A204.1 (cell line): ENCODE data around the gene ASCC3.

Source experiments
- FAIRE-seq: peaks from 2 replicates; lab custom pipeline; 2012; peaks lifted over from hg19 to GRCh38; lab: Jason Lieb, UNC

Gene ASCC3

DNA sequence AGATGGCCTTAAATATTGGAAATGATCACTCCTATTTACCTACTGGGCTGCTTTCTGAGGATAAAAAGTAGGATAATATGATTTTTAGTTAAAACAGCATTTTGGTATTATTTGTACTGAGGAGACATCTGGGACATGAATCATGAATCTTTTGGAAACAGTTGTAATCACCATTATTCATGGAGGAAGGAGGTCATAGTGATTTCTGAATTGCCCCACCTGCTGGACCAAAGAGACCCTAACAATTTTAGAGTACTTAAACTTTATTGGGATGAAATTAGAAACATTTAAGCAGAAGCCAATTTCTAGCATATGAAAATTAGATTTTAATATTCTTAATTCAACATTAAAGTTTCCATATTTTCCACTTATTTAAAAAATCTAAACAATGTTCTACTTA lies 308.0 kb downstream of the ASCC3 start:
- peak; percentile 65 for FAIRE-seq

DNA sequence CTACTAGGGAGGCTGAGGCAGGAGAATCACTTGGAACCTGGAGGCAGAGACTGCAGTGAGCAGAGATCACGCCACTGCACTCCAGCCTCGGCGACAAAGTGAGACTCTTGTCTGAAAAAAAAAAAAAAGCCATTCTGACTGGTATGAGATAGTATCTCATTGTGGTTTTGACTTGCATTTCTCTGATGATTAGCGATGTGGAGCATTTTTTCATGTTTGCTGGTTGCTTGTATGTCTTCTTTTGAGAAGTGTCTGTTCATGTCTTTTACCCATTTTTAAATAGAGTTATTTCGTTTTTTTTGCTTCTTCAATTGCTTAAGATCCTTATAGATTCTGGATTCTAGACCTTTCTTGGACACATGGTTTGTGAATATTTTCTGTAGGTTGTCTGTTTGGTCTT lies 312.9 kb downstream of the ASCC3 start:
- no peak for FAIRE-seq

DNA sequence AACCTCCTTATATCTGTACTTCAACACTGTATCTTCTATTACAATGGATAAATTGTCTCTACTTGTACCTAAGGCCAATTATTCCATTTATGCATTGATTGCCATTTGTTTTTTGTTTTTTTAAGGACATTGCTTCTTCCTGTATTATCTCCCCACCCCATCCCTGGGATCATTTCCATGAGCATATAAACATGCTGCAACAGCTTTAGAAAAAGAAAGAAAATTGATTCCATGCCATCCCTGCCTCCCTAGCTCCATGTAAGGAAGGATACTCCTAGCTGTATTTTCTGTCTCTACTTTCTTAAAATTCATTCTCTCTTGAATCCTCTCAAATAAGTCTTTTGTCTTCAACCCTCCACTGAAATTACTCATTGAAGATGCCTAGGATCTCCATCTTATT lies 314.6 kb downstream of the ASCC3 start:
- FAIRE-seq: no peak

DNA sequence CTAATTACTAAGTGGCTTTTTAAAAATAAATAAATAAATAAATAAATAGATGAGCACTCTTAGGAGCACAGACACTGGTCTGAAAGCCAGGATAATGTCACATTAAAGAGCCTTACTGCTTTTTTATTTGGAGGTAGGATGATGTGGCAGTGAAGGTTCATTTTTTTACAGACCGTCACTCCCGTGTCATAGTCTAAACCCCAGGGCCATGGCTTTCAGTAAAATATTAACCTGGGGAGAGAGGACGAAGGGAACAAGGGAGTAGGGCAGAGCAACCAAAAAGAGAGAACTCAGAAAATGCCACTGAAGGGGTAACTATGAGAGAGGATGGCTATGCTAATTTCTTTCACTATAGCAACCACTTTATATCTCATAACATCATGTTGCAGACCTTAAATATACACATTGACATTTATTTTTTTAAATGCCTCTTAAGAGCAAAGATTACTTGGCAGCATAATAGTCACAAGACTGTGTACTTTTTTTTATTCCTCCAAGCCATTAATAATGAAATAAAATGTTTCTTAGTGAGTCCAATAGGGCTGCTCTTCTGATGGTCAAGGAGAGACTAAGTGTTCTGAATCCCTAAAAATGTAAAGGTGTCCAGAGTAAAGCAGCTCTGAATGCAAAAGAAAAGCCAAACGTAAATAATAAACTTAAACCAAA lies 315.6 kb downstream of the ASCC3 start:
- FAIRE-seq: no peak

DNA sequence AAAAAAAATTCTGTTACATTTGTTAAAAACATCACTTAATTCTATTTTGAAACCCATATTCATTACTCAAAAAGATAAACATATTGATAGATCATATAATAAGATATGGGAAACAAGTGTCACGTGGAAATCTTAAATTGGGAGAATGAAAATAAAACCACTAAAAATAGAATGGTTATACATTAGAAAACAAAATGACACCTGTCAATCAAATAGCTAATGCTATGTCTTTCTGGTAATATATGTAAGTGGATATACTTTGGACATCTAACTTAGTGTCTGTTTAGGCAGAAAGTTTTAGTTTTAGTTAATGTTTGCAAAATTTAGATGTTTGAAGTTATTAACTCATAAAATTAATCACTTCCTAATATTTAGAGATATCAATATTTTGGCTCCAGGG lies 321.3 kb downstream of the ASCC3 start:
- FAIRE-seq: peak; percentile 14

DNA sequence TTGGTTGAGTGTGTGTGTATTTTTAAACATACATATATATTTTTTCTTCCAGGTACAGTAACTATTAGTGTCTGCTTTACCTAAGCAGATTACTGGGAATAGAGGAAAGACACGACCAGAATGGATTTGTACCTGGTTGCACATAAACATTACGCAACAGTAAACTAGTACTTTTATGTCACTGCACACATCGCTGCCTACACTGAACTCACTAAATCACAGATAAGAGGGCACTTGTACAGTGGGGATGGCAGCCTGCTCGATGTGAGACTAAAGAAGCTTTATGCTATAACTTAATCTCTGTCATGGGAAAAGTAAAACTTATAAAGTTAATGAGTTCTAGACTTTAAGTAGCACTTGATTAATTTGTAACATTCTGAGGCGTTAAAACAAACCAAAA lies 326.9 kb downstream of the ASCC3 start:
- no peak for FAIRE-seq

DNA sequence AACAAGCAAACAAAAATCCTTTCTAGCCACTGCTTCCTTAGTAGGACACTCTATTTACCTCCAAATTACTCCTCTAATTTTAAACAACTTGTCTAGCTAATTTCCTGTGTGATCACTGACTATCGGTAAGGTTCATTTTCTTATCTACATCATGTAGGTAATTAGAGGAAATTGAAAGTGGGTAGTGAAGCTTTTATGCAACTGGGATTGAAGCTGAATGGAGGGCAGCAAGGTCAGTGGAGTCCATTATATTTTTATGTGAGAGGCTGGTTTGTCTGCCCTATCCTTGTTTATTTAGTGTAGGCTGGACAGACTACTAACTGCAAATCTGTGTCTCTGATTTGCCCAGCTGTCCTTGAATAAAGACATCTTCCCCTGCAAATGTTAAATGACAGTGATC lies 327.9 kb downstream of the ASCC3 start:
- no peak for FAIRE-seq

DNA sequence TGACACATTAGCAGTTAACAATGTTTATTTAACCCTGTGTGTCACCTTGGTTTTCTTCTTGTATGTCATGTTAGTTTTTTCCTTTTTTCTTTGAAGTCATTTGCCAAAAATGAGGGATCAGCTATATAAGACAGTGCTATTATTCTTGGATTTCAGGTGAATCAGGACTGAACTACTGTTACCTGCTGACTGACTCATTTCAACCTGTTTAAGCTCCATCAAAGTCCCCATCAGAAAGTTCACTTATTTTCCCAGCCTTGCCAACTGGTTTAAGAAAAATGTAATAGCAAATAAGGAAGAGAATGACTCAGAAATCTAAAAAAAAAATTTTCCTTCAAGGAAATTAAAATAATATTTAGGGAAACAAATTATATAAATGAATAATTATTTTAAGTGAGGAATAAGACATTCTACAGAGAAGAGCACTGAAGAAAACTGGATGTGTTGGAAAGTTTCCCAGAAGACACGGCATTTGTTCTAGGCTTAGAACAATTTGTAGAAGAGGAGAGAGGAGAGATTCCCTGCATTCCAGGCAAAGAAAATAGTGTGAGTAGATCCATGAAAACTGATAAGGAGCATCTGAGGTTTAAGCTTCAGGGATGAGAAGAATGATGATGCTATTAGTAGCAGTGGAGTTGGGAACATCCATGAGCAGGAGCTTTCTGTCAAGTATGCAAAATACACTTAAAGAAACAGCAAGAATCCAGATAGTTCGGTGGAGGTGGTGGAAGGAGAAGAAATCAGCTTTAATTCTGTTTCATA lies 331.5 kb downstream of the ASCC3 start:
- no peak for FAIRE-seq

DNA sequence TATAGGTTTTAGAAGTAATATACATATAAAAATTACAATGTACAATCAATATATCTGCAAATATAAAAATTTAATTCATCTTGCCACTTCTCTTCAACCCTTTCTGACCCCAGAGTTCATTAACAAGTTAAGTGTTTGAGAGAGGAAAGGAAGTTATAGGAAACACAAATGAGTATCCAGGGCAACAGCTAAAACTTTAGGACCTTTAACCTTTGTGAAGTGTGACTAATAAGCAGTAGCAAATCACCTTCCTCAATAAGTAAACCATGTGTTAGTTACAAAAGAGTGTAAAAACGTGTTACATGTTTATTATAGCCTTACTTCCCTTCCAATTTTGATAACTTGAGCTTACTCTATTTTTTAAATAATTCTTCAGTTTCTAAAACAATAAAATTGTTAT lies 343.0 kb downstream of the ASCC3 start:
- FAIRE-seq: no peak

DNA sequence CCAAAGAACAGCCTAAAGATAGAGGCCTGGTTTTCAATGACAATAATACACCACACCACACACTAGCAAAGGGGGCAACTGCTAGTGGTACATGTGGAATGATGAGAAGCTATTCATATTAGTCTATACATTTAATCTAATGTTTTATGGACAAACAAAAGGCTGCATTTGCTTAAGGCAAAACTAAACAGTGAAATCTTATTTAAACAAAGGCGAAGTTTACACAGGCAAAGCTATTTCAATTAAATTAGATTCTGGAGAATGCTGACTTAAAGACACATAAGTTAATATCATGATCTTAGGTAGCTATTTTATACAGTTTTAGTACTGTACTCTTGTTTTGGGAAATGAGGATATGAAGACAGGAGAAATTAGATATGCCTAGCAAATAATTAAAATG lies 362.5 kb downstream of the ASCC3 start:
- FAIRE-seq: no peak

DNA sequence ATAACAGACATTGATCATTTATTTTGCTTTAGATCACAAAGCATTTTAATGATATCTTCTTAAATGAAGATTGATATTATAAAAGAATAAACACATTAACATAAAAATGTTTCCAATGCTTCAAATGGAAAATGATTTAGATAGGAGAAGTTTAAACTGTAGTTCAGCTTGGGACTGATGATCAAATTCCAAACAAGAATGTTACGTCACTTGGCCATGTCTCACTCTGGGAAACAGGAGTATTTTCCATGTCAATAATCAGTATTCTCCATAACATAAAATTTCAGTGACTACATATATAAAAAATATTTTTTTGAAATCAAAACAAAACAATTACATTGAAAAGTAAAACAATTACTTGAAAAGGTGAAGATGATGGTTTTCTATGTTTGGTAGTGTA lies 363.5 kb downstream of the ASCC3 start:
- FAIRE-seq: no peak

DNA sequence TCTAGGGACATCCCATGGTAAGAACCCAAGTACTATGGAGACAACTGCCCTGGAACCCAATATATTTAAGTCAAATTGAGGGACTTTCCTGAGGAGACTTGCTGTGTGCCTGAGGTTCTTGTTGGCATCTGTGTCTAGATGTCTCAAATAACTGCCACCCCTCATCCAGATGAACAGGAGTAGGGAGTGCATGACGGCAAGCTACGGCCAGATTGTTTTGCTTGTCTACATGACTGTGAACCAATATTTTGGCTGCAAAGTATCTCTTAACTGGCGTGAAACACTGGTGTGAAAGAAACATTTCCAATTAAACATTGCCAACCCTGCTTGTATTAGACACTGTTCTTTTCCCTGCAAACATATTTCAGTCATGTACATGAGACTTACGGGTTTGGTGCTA lies 364.0 kb downstream of the ASCC3 start:
- no peak for FAIRE-seq

DNA sequence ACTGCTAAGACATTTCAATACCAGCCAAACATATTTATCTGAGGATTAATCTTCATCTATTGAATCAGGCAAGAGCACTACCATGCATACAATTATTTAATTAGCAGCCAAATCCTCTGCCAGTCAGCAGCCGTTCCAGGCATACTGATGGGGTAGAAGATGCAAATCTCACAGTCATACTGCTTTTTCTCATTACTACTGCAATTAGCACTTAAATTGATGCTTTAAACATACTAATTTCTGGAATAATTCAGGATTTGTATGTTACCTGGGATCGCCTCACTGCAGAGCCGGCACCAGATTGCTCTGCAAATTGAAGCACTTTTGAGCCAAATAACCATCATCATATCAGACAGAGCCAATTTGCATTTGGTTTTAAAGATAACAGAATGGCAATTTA lies 366.5 kb downstream of the ASCC3 start:
- no peak for FAIRE-seq

DNA sequence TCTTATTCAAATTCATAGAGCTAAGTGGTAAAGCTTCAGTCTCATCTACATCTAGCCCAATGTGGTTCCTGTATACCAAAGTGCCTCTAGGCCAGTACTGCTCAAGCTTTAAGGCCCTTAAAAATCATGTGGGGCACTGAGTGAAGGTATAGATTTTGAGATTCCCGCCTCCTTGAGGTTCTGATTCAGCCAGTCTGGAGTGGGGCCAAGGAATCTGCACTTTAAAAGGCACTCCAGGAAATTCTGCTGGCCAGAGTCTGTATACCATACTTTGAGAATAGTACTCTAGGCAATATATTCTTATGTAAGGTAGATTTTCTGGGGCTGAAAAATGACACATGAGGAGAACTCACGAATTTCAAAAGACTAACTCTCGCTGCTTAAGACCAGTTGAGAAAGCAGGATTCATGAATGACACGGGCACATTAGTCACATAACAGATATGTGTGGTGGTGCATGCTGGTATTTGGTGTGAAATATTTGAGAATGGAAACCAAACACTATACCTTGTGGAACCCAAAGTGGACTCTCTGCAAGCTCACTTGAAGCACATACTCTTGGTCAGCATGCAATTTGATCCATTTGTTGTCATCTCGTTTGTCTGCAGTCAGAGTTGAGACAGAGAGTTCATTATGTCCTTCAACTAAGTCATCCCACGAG lies 368.8 kb downstream of the ASCC3 start:
- no peak for FAIRE-seq

DNA sequence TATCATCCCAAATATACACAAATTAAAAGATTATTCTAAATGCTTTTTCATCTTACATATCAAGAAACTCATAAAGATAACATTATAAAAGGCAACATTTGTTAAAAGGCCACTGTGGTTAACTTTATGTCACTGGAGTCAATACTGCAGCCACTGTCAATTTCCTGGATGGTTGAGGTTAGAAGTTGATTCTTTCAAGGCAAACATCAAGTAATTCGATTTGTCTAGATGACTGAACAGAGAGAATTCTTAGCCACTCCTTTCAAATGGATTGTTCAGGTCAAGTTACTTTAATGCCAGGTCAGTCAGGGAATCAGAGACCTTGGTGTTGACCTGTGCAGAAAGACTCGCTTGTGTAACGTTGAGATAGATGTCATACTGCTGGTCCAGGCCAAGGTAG lies 372.0 kb downstream of the ASCC3 start:
- no peak for FAIRE-seq

DNA sequence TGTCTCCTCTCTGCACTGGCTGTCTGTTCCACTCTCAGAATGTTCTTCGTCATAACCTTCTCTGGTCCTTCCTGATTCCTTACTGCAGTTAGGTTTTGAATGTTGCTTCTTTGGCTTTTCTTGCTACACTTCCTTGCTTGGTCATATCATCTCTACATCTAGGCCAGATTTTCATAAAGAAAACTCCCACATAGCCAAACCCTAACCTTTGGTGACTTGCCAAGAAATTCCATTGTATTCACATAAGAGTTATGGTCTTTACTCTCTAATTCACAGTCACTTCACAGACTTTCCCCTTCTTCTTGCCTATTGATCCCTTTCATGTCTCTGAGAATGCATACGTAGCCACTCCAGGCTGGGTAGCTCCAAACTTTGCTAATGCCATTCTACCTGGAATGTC lies 374.5 kb downstream of the ASCC3 start:
- no peak for FAIRE-seq

DNA sequence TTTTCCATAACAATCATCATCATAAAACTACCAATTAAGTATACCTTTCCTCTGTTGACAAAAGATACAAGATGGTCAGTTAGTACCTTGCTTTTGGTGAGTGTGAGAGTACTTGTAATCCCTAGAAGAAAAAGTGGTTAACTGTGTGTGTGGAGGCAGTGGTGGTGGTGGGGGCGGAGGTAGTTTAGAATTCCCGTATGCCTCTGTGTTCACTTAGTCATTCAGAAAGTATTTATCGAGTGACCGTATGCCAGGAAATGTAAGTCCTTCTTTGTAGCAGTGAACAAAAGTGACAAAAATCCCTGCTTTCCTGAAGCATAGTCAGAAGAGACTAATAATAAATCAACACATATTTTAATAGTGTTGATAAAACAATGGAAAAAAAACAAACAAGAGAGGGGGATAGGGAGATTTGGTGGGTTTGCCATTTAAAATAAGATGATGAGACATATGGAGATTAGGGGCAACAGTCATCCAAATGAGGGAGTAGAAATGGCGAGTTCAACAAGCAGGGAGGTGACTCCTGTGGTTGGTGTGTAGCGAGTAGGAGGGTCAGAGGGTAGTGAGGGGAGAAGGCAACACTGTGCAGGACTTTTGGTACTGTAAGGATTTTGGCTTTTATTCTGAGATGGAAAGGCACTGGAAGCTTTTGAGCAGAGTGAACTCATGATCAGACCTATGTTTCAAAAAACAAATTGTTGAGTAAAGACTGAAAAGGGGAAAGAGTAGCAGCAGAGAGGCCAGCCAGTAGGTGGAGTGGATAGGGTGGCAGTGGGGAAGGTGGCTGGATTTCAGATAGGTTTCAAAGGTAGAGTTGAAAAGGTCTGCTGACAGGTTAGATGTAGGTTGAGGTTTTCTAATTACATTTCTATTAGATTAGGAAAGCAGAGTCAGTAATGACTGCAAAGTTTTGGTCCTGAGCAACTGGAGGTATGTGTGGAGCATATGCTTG lies 376.1 kb downstream of the ASCC3 start:
- FAIRE-seq: no peak

DNA sequence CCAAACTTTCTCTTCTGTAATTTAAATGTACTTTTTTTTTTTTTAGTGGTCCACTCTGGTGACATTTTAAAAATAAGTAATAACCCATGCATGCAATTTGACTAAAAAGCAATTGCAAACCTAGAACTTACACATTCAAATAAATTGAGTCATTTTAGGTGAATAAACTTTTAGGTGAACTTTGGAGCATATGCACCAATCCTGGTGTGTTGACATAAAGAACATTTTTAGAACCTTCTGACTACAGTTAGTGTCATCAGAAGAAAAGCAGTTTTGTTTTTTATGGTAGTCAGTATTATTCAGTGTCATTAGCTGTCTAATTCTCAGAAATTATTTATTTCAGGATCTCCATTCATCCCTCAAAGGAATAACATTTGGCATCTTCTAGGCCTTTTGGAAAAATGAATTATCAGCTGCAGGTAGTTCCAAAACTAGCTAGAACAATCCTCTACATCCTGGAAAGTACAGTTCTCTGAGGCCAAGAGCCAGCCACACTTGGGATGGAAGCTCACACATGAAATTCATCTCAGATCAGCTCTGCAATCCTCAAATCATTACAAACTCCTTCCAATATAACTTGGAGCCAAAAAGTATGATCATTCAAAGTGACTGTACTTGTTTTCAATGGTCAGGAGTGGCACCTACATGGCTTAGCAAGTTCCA lies 378.0 kb downstream of the ASCC3 start:
- no peak for FAIRE-seq

DNA sequence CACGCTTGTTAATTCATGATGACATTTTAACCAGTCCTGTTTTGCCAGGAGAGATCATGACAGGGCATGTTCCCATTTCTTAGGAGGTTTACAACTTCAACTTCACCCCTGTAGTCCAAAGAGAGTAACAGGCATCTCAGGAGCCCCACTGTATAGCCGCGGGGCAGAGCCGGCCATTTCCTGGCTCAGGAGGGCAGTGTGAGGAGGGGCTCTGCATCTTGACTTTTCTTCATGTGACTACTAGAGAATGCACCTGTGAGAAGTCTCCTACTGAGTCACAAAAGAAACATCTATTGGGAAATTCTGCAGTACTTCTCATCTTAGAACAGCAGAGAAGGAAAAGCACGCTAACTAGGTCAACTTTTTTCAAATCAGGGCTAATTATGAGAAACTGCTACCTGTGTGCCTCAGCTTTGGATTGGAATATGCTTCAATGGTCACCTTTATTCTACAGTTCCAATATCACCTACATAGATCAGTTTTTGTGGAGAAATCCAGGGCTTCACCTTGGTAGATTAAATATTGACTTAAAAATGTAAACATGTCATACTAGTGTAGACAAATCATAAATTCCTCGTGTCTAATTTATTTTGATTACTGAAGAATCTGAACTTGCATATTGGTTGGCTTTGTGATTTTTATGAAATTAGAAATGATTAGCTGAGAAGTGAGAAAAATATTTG lies 387.8 kb downstream of the ASCC3 start:
- FAIRE-seq: no peak

DNA sequence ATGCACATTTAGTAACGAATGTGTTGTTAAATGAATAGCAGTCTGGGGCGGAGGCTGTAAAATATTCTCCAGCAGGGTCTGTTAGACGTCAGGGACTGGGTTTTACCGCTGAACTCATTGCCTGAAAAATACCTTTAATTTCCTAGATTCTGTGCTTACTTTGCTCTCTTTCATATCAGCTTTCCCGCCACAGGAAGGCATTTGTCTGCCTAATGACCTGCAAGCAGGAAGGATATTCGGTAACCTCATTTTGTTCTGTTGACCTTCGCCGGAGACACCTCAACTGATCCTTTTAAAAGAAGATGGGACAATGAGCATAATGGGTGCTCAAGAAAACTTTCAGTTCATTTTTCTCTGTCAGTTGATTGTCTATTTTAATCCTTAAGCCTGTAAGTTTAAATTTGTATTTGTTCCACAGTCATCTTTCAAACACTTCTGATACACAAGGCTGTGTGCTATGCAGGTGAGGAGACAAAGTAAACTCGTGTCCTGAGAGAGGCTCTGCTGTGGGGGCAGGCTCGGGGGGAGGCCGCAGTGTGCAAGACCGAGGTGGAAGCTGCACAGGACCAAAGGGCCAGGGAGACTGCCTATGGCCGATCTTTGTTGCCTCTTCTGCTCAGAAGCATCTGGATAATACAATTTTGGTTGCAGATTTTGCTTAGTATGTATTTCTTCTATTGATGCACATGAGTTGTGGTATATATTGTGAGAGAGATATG lies 389.0 kb downstream of the ASCC3 start:
- FAIRE-seq: no peak

DNA sequence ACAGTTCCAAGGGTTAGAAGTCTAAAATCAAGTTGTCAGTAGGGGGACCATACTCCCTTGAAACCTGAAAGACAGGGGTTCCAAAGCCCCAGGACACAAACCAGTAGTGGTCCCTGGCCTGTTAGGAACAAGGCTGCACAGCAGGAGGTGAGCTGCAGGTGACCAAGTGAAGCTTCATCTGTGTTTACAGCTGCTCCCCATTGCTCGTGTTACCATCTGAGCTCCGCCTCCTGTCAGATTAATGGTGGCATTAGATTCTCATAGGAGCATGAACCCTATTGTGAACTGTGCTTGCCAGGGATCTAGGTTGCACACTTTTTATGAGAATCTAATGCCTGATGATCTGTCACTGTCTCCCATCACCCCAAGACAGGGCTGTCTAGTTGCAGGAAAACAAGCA lies 391.1 kb downstream of the ASCC3 start:
- no peak for FAIRE-seq
